ENCODE results near the gene SHISA9. TPM values are rescaled to one million over a fixed set of nuclear protein-coding genes. Genes with fewer than 3 reads are reported as not detected.

The SHISA9 gene
- total RNA-seq, 3 donors from 2014 or later: 0.33 to 4.1 TPM; not detected in 1

- no peaks in the 10 kb centered on the region for H3K36me3 ChIP-seq
- H3K4me3 ChIP-seq: peak overlapping the region in 2 of 3 donors; percentile 43 to 63
- H3K9me3 ChIP-seq: no peaks in the 10 kb centered on the region
- H3K27ac ChIP-seq: no peak overlapping the region
- no peak for DNase-seq (ENCODE audit: low spot score in 2 of 2)
- TF ChIP-seq, protein P1, sequence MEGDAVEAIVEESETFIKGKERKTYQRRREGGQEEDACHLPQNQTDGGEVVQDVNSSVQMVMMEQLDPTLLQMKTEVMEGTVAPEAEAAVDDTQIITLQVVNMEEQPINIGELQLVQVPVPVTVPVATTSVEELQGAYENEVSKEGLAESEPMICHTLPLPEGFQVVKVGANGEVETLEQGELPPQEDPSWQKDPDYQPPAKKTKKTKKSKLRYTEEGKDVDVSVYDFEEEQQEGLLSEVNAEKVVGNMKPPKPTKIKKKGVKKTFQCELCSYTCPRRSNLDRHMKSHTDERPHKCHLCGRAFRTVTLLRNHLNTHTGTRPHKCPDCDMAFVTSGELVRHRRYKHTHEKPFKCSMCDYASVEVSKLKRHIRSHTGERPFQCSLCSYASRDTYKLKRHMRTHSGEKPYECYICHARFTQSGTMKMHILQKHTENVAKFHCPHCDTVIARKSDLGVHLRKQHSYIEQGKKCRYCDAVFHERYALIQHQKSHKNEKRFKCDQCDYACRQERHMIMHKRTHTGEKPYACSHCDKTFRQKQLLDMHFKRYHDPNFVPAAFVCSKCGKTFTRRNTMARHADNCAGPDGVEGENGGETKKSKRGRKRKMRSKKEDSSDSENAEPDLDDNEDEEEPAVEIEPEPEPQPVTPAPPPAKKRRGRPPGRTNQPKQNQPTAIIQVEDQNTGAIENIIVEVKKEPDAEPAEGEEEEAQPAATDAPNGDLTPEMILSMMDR (IDR thresholded peaks at IDR 0.05): no peak
- TF ChIP-seq POLR2AphosphoS5 (IDR thresholded peaks at IDR 0.05): no peak
- peaks cover 0 to 6% of the 10 kb centered on the region in 2 donors for H3K4me1 ChIP-seq
- peaks cover 0 to 58% of the 10 kb centered on the region in 2 donors for H3K27me3 ChIP-seq
- intact Hi-C loops (cut with DNase I; ENCODE audit: low total_unique reads): no loop called here
Observed at GRCh38 chr16:12902511-12903372, 1.3 kb downstream of the SHISA9 start.

DNA sequence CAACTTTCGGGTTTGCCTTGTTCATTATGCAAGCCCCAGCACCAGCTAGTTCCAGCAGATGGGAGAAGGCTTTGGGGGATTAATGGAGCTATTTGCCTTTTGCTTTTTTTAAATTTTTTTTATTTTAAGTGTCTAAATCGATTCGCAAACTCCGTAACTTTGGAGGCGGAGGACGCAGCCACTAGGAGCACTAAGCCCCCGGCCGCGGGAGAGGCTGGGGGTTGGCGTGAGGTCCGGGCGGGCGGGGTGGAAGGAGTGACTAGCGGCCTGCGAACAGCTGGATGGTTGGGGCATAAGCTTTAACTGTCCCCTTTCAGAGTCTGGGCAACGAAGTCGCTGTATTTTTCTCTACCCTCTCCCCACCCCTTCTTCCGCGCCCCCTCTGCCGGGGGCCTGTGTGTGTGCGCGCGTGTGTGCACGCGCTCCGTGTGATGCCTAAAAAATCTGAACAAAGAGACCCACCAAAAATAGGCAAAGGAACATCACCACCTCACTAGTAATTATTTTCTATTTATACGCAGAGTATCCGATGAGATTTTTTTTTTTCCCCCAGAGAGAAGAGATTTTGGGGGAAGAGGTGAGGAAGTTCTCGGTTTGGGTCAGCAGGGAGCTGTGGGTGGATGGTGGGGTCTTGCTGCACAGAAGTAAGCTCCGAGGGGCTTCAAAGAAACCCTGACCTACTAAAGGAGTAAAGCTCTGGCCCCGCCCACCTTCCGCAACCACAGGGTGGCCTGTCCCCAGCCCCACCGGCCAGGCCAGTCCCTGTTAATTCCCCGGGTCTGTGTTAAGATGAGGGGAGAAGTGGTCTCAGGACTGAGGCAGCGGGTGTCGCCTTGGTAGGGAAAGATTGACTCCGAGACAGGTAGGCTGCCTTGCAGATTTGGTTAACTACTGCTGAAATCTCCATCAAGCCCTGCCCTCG lies 2.3 kb downstream of the SHISA9 start:
- no peak for DNase-seq (ENCODE audit: low spot score in 2 of 2)
- Histone ChIP-seq H3K9me3 (no peaks in the 10 kb centered on the region), H3K4me3 (peak overlapping the region in 2 of 3 donors; percentile 43 to 63), H3K27me3 (peaks cover 0 to 55% of the 10 kb centered on the region in 2 donors), H3K36me3 (no peaks in the 10 kb centered on the region), H3K27ac (no peak overlapping the region), H3K4me1 (peaks cover 0 to 6% of the 10 kb centered on the region in 2 donors)
- intact Hi-C loops (cut with DNase I; ENCODE audit: low total_unique reads): no loop called here
- TF ChIP-seq POLR2A (IDR thresholded peaks at IDR 0.05) (no peak), POLR2AphosphoS5 (IDR thresholded peaks at IDR 0.05) (no peak)
- TF ChIP-seq, protein P1 (IDR thresholded peaks at IDR 0.05): no peak

DNA sequence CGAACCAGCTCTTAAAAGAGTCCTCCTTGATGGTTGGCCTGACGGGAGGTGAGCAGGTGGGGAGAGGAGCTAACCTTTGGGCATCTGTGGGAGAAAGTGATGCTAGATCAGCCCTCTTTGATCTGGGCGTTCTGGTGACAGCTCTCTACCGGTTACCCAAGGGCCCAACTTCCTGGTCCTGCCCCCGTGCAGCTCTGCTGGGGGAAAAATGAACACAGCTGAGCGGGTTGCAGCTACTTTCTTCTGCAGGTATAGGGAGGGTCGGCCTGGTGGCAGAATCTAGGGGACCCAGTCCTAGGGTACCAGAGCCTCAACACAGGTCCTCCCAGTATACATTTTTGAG lies 2.9 kb downstream of the SHISA9 start:
- TF ChIP-seq POLR2AphosphoS5 (IDR thresholded peaks at IDR 0.05) (no peak), POLR2A (IDR thresholded peaks at IDR 0.05) (no peak)
- TF ChIP-seq, protein P1 (IDR thresholded peaks at IDR 0.05): no peak
- no peak for DNase-seq (ENCODE audit: low spot score in 2 of 2)
- intact Hi-C loops (cut with DNase I; ENCODE audit: low total_unique reads): no loop called here
- Histone ChIP-seq H3K4me1 (peaks cover 0 to 6% of the 10 kb centered on the region in 2 donors), H3K27ac (no peak overlapping the region), H3K27me3 (peaks cover 0 to 48% of the 10 kb centered on the region in 2 donors), H3K36me3 (no peaks in the 10 kb centered on the region), H3K9me3 (no peaks in the 10 kb centered on the region), H3K4me3 (no peak overlapping the region)

DNA sequence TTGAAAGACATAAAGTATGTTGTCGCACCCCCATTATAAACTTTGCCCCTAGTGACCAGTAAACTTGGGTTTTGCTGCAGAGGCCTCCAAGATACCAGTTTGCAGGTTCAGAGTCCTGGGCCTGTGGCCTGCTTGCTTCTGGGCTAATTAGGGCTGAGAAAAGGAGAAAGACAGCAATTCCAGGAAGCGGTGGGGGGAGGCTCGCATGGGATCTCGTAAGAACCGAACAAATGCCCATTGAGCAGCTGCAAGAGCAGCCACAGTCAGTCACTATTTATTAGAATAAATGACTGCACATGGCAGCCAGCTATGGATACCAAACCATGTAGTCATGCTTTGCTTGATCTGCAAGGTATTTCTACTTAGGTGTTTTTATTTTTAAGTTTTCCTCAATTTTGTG lies 4.9 kb downstream of the SHISA9 start:
- Histone ChIP-seq H3K9me3 (no peaks in the 10 kb centered on the region), H3K4me3 (no peak overlapping the region), H3K27ac (no peak overlapping the region), H3K4me1 (peaks cover 0 to 6% of the 10 kb centered on the region in 2 donors), H3K27me3 (peaks cover 0 to 35% of the 10 kb centered on the region in 2 donors), H3K36me3 (no peaks in the 10 kb centered on the region)
- TF ChIP-seq POLR2AphosphoS5 (IDR thresholded peaks at IDR 0.05) (no peak), POLR2A (IDR thresholded peaks at IDR 0.05) (no peak)
- TF ChIP-seq, protein P1 (IDR thresholded peaks at IDR 0.05): no peak
- no peak for DNase-seq (ENCODE audit: low spot score in 2 of 2)
- intact Hi-C loops (cut with DNase I; ENCODE audit: low total_unique reads): no loop called here

All from breast epithelium (tissue), 4 donors.